A549 (cell line): ENCODE measurements around the gene CXCR4. TPM values are rescaled to one million over a fixed set of nuclear protein-coding genes. Genes with fewer than 3 reads are reported as not detected.

Experiments used
- ATAC-seq, 2 experiments: fragments of 200-7000 bp in 1 of 2; fragments of >200 bp in 1 of 2; cut with Nextera tagmentation in 1 of 2; cut with Tn5 transposase in 1 of 2; 3 replicates each; pipeline versions ENCODE4 v1.8.0 to v1.9.1; 2018 to 2020; ENCODE audit warnings: mild to moderate bottlenecking in 1 of 2, moderate library complexity in 1 of 2
- CTCF ChIA-PET: fragments of 300-600 bp; sonication (Branson Sonifier 250); formaldehyde crosslinking; extraction: SDS; loops from one replicate; lab custom pipeline; 2021; ENCODE audit warnings: antibody characterized with exemption, inconsistent platforms; lab: Yijun Ruan, JAX
- POLR2A ChIA-PET: fragments of 350-600 bp; formaldehyde crosslinking; extraction: SDS; loops from one replicate; lab custom pipeline; 2021; ENCODE audit warnings: antibody characterized with exemption, inconsistent platforms; lab: Yijun Ruan, JAX
- DNase-seq, 2 experiments: peaks; one replicate each; pipeline versions ENCODE4 v3.0.0 to v3.0.0-alpha.2; 2011 to 2016; ENCODE audit warnings: low read depth in 1 of 2, low spot score in 1 of 2
- FAIRE-seq: peaks from 2 replicates; lab custom pipeline; 2011; peaks lifted over from hg19 to GRCh38; lab: Jason Lieb, UNC
- H3K27ac ChIP-seq, 2 experiments: fragments of >200 bp; sonication (Bioruptor Twin); formaldehyde crosslinking; 3 replicates each; pipeline ENCODE4 v1.5.1; 2016 to 2017
- H3K4me1 ChIP-seq: fragments of >200 bp; sonication (Bioruptor Twin); formaldehyde crosslinking; 3 replicates; pipeline ENCODE4 v1.6.1; 2016
- H3K4me2 ChIP-seq: fragments of >200 bp; sonication (Bioruptor Twin); formaldehyde crosslinking; 3 replicates; pipeline ENCODE4 v1.6.1; 2016
- H3K4me3 ChIP-seq: fragments of >200 bp; sonication (Bioruptor Twin); formaldehyde crosslinking; 3 replicates; pipeline ENCODE4 v1.5.1; 2016
- H3K9me3 ChIP-seq: fragments of >200 bp; sonication (Bioruptor Twin); formaldehyde crosslinking; 3 replicates; pipeline ENCODE4 v1.6.1; 2016
- BCL3 ChIP-seq: fragments of >200 bp; sonication (Bioruptor Twin); formaldehyde crosslinking; IDR thresholded peaks from 3 replicates; pipeline ENCODE4 v1.6.1; 2016
- BHLHE40 ChIP-seq: IDR thresholded peaks from 2 replicates; pipeline ENCODE4 v1.6.1; 2012; ENCODE audit warnings: low read depth, low read length, inconsistent platforms
- CBX8 ChIP-seq: fragments of 200-600 bp; sonication (generic); IDR thresholded peaks from 2 replicates; pipeline ENCODE4 v1.6.1; 2016
- CEBPB ChIP-seq, 2 experiments: fragments of >200 bp in 1 of 2; sonication (Bioruptor Twin) in 1 of 2; formaldehyde crosslinking in 1 of 2; IDR thresholded peaks; 2 replicates each; pipeline ENCODE4 v1.6.1; 2012 to 2016
- CHD4 ChIP-seq: fragments of 200-600 bp; sonication (generic); IDR thresholded peaks from 2 replicates; pipeline ENCODE4 v1.6.1; 2016; ENCODE audit warnings: antibody characterized with exemption, mild to moderate bottlenecking, borderline replicate concordance
- E2F6 ChIP-seq: IDR thresholded peaks from 2 replicates; pipeline ENCODE4 v1.6.1; 2012; ENCODE audit warnings: low read depth, borderline replicate concordance
- EHF ChIP-seq: fragments of 250-450 bp; sonication (Bioruptor Pico); IDR thresholded peaks from 2 replicates; pipeline ENCODE4 v1.5.0; 2020; ENCODE audit warnings: mild to moderate bottlenecking
- ELK1 ChIP-seq: fragments of 150-350 bp; IDR thresholded peaks from 2 replicates; pipeline ENCODE4 v1.6.1; 2014; ENCODE audit warnings: low read depth, mild to moderate bottlenecking, low read length
- ESRRA ChIP-seq: fragments of 150-350 bp; IDR thresholded peaks from 2 replicates; pipeline ENCODE4 v1.6.1; 2014; ENCODE audit warnings: mild to moderate bottlenecking, low read length, borderline replicate concordance
- FOSB ChIP-seq: fragments of 250-450 bp; sonication (Bioruptor Pico); IDR thresholded peaks from 2 replicates; pipeline ENCODE4 v1.5.0; 2020; ENCODE audit warnings: mild to moderate bottlenecking, moderate library complexity
- MAFK ChIP-seq: fragments of 450-650 bp; IDR thresholded peaks from 2 replicates; pipeline ENCODE4 v1.6.1; 2014; ENCODE audit not compliant: partially characterized antibody
- PBX3 ChIP-seq: IDR thresholded peaks from 2 replicates; pipeline ENCODE4 v1.6.1; 2012
- POLR2AphosphoS2 ChIP-seq: conservative IDR thresholded peaks from 2 replicates; pipeline ENCODE4 v1.6.1; 2012; ENCODE audit warnings: low read length, improper control_type of control experiment, inconsistent platforms
- REST ChIP-seq: fragments of 200-600 bp; sonication (generic); IDR thresholded peaks from 2 replicates; pipeline ENCODE4 v1.6.1; 2016; ENCODE audit warnings: antibody characterized with exemption, mild to moderate bottlenecking, moderate library complexity
- RNF2 ChIP-seq: fragments of 200-600 bp; sonication (generic); IDR thresholded peaks from 2 replicates; pipeline ENCODE4 v1.6.1; 2016; ENCODE audit warnings: low read depth, mild to moderate bottlenecking, antibody characterized with exemption, moderate library complexity, borderline replicate concordance
- TP53 ChIP-seq: fragments of 250-450 bp; sonication (Bioruptor Pico); IDR thresholded peaks from 2 replicates; pipeline ENCODE4 v1.5.0; 2021; ENCODE audit warnings: mild to moderate bottlenecking, moderate library complexity
- ZFP36 ChIP-seq: fragments of 450-650 bp; IDR thresholded peaks from 2 replicates; pipeline ENCODE4 v1.6.1; 2014; ENCODE audit warnings: borderline replicate concordance; ENCODE audit not compliant: partially characterized antibody
- ZSCAN20 ChIP-seq: fragments of 250-450 bp; sonication (Bioruptor Pico); IDR thresholded peaks from 2 replicates; pipeline ENCODE4 v1.8.0; 2022; ENCODE audit warnings: mild to moderate bottlenecking, moderate library complexity
- WGBS: methylation state at CpG from one replicate; pipeline ENCODE4 v1.1.6; 2017; ENCODE audit errors: missing lambda C conversion rate; 5-methylcytosine and 5-hydroxymethylcytosine counted together
- polyA plus RNA-seq, 4 experiments: library from polyadenylated mRNA; depleted of rRNA in 3 of 4; stranded (reverse); fragments of >200 nt; fragmentation: RNase III in 1 of 4; extraction: RNeasy Plus Mini Kit Qiagen cat#74134 plus additional on column Dnase treatment in 1 of 4; gene quantifications; 2 replicates in 3 of 4; 3 replicates in 1 of 4; pipeline ENCODE4 v1.2.3, GENCODE V29; 2011 to 2017

The CXCR4 gene
- polyA plus RNA-seq, 2 of the 4 experiments (the other 2 are of a cell fraction) = 0.09 to 0.16 TPM

- 8% methylated on average over 1 of the region's 1 CpG for WGBS
- Histone ChIP-seq H3K4me3 (no peak overlapping the region), H3K27ac (no peak overlapping the region), H3K4me2 (no peak overlapping the region), H3K9me3 (no peaks in the 10 kb centered on the region), H3K4me1 (0 out of 3 replicates have a peak, but pooled peaks cover 4% of the 10 kb centered on the region)
- ATAC-seq = no peak
- FAIRE-seq = no peak
- ChIA-PET POLR2A (no interaction called here), CTCF (no interaction called here)
- DNase-seq = no peak
- no peak for TF ChIP-seq EHF (CRISPR knock-in tag)
- TF ChIP-seq BCL3 = no peak
- no peak for TF ChIP-seq POLR2AphosphoS2
- TF ChIP-seq RNF2 = no peak
Observed at GRCh38 chr2:136136931-136137330, 19.0 kb upstream of the CXCR4 start.

- FAIRE-seq (no peak), ATAC-seq (no peak), DNase-seq (no peak)
- Histone ChIP-seq H3K27ac (no peak overlapping the region), H3K4me2 (no peak overlapping the region), H3K4me1 (0 out of 3 replicates have a peak, but pooled peaks cover 4% of the 10 kb centered on the region), H3K9me3 (no peaks in the 10 kb centered on the region), H3K4me3 (no peak overlapping the region)
- WGBS = 44% methylated on average over 8 of the region's 8 CpGs
- ChIA-PET POLR2A (no interaction called here), CTCF (interaction anchor here (0.6 kb wide), 1 partner anchor 199 kb away, joined by 3 read pairs; no protein-coding TSS in a partner anchor)
- TF ChIP-seq CEBPB (IDR thresholded peaks at IDR 0.05) (no peak), REST (no peak), ZFP36 (no peak), TP53 (CRISPR knock-in tag) (no peak), CBX8 (no peak), ESRRA (no peak), E2F6 (no peak), BHLHE40 (no peak), FOSB (CRISPR knock-in tag) (no peak), ZSCAN20 (CRISPR knock-in tag) (no peak), MAFK (no peak), PBX3 (no peak), CHD4 (no peak), ELK1 (no peak)
Observed at GRCh38 chr2:136135921-136136906, 18.3 kb upstream of the CXCR4 start.
